OCI-LY1 (cell line): Measurements from ENCODE around the gene ZFYVE1.

ENCODE experiments used
- H2AFZ ChIP-seq: fragments of 200-600 bp; sonication (generic), shearing (Covaris generic); 2 replicates; pipeline ENCODE4 v1.6.0; 2014; ENCODE audit warnings: antibody characterized with exemption, mild to moderate bottlenecking, low read length
- H3F3A ChIP-seq: fragments of 200-600 bp; sonication (generic), shearing (Covaris generic); 2 replicates; pipeline ENCODE4 v1.6.0; 2014; ENCODE audit warnings: mild to moderate bottlenecking, antibody characterized with exemption, low read length, moderate library complexity; ENCODE audit not compliant: insufficient read depth
- H3K27ac ChIP-seq: fragments of 200-600 bp; sonication (generic); 2 replicates; pipeline ENCODE4 v1.5.1; 2014; ENCODE audit warnings: low read length, mixed run types, mild to moderate bottlenecking, low read depth; ENCODE audit not compliant: poor library complexity, severe bottlenecking
- H3K27me3 ChIP-seq: fragments of 200-600 bp; sonication (generic); 2 replicates; pipeline ENCODE4 v1.6.0; 2014; ENCODE audit warnings: antibody characterized with exemption, mild to moderate bottlenecking, low read length, moderate library complexity; ENCODE audit not compliant: insufficient read depth
- H3K36me3 ChIP-seq: fragments of 200-600 bp; sonication (generic); 2 replicates; pipeline ENCODE4 v1.6.1; 2014; ENCODE audit warnings: mild to moderate bottlenecking, antibody characterized with exemption, low read length, moderate library complexity, mixed read lengths; ENCODE audit not compliant: insufficient read depth
- H3K4me1 ChIP-seq: fragments of 200-600 bp; sonication (generic); 2 replicates; pipeline ENCODE4 v1.5.1; 2014; ENCODE audit warnings: mild to moderate bottlenecking, low read length, moderate library complexity; ENCODE audit not compliant: insufficient read depth, severe bottlenecking
- H3K4me2 ChIP-seq: fragments of 200-600 bp; sonication (generic), shearing (Covaris generic); 2 replicates; pipeline ENCODE4 v1.6.1; 2014; ENCODE audit warnings: low read length
- H3K4me3 ChIP-seq: fragments of 200-600 bp; sonication (generic); 2 replicates; pipeline ENCODE4 v1.5.1; 2014; ENCODE audit warnings: low read length, low read depth, mild to moderate bottlenecking, mixed read lengths; ENCODE audit not compliant: poor library complexity, severe bottlenecking
- H3K79me2 ChIP-seq: fragments of 200-600 bp; shearing (Covaris generic); 2 replicates; pipeline ENCODE4 v1.6.1; 2016; ENCODE audit warnings: mixed run types, low read length, mixed read lengths; ENCODE audit not compliant: insufficient read depth
- H3K9ac ChIP-seq: fragments of 200-600 bp; sonication (generic), shearing (Covaris generic); 2 replicates; pipeline ENCODE4 v1.6.1; 2014; ENCODE audit warnings: mild to moderate bottlenecking, low read length, mixed read lengths
- H3K9me2 ChIP-seq: fragments of 200-600 bp; sonication (generic), shearing (Covaris generic); 2 replicates; pipeline ENCODE4 v1.6.1; 2014; ENCODE audit warnings: low read depth, mild to moderate bottlenecking, low read length, mixed read lengths
- H3K9me3 ChIP-seq: fragments of 200-600 bp; shearing (Covaris generic); 2 replicates; pipeline ENCODE4 v1.6.1; 2014; ENCODE audit warnings: low read length, mixed read lengths
- H4K20me1 ChIP-seq: fragments of 200-600 bp; sonication (generic), shearing (Covaris generic); 2 replicates; pipeline ENCODE4 v1.6.0; 2016; ENCODE audit warnings: mild to moderate bottlenecking, low read length; ENCODE audit not compliant: insufficient read depth
- CTCF ChIP-seq: fragments of 200-600 bp; sonication (generic), shearing (Covaris generic); IDR thresholded peaks from 2 replicates; pipeline ENCODE4 v1.5.1; 2017; ENCODE audit warnings: mild to moderate bottlenecking, antibody characterized with exemption, low read length, moderate library complexity, mixed read lengths
- EZH2 ChIP-seq: fragments of 200-600 bp; sonication (generic), shearing (Covaris generic); IDR thresholded peaks from 2 replicates; pipeline ENCODE4 v1.8.0; 2017; ENCODE audit warnings: borderline replicate concordance, mixed run types, mild to moderate bottlenecking, antibody characterized with exemption, low read length, moderate library complexity, mixed read lengths

Gene ZFYVE1

GRCh38 chr14:72924337-72924736 is 102.6 kb downstream of the ZFYVE1 start:
- H3K4me1 ChIP-seq: peaks cover 12% of the 10 kb centered on the region
- no peaks in the 10 kb centered on the region for H3K27me3 ChIP-seq
- H3F3A ChIP-seq: no peaks in the 10 kb centered on the region
- no peak overlapping the region for H3K27ac ChIP-seq
- no peaks in the 10 kb centered on the region for H3K36me3 ChIP-seq
- no peak overlapping the region for H3K4me2 ChIP-seq
- no peak overlapping the region for H3K4me3 ChIP-seq
- H3K9ac ChIP-seq: no peak overlapping the region
- no peaks in the 10 kb centered on the region for H3K79me2 ChIP-seq
- H2AFZ ChIP-seq: no peak overlapping the region
- H3K9me3 ChIP-seq: no peaks in the 10 kb centered on the region
- no peaks in the 10 kb centered on the region for H4K20me1 ChIP-seq
- H3K9me2 ChIP-seq: no peaks in the 10 kb centered on the region
- TF ChIP-seq EZH2 (no peak), CTCF (no peak)

GRCh38 chr14:72921396-72921795 is 105.5 kb downstream of the ZFYVE1 start:
- H3K36me3 ChIP-seq: no peaks in the 10 kb centered on the region
- no peak overlapping the region for H2AFZ ChIP-seq
- no peak overlapping the region for H3K9ac ChIP-seq
- H3F3A ChIP-seq: no peaks in the 10 kb centered on the region
- no peak for TF ChIP-seq CTCF
- TF ChIP-seq EZH2: no peak
- no peaks in the 10 kb centered on the region for H3K79me2 ChIP-seq
- H4K20me1 ChIP-seq: no peaks in the 10 kb centered on the region
- no peak overlapping the region for H3K27ac ChIP-seq
- H3K27me3 ChIP-seq: no peaks in the 10 kb centered on the region
- H3K4me2 ChIP-seq: no peak overlapping the region
- no peaks in the 10 kb centered on the region for H3K9me3 ChIP-seq
- H3K4me3 ChIP-seq: no peak overlapping the region
- no peaks in the 10 kb centered on the region for H3K9me2 ChIP-seq
- H3K4me1 ChIP-seq: peaks cover 6% of the 10 kb centered on the region

- H3K9ac ChIP-seq: no peak overlapping the region
- no peak overlapping the region for H2AFZ ChIP-seq
- H3K4me1 ChIP-seq: no peaks in the 10 kb centered on the region
- H3K4me2 ChIP-seq: no peak overlapping the region
- H3K79me2 ChIP-seq: no peaks in the 10 kb centered on the region
- H3K9me3 ChIP-seq: no peaks in the 10 kb centered on the region
- no peaks in the 10 kb centered on the region for H3K36me3 ChIP-seq
- H3K9me2 ChIP-seq: no peaks in the 10 kb centered on the region
- no peaks in the 10 kb centered on the region for H3F3A ChIP-seq
- H3K27ac ChIP-seq: no peak overlapping the region
- no peak for TF ChIP-seq EZH2
- TF ChIP-seq CTCF: no peak; the same call in 1 of the 2 replicates
- H4K20me1 ChIP-seq: no peaks in the 10 kb centered on the region
- H3K27me3 ChIP-seq: no peaks in the 10 kb centered on the region
- H3K4me3 ChIP-seq: no peak overlapping the region
These were observed 106.9 kb downstream of the ZFYVE1 start for GRCh38 chr14:72920008-72920407.
